Ascending aorta (tissue), 2 donors: ENCODE results near the gene PRDM5. TPM values are rescaled to one million over a fixed set of nuclear protein-coding genes. Genes with fewer than 3 reads are reported as not detected.

ENCODE experiments used
- DNase-seq, 2 donors: peaks; one replicate each; pipeline ENCODE4 v3.0.0-alpha.2; 2019; ENCODE audit warnings: low spot score in 2 of 2
- H3K27ac ChIP-seq, 2 donors: fragments of 200-600 bp; sonication (generic); one replicate each; pipeline ENCODE4 v1.5.1; 2016 to 2017; ENCODE audit warnings: mild to moderate bottlenecking in 1 of 2
- H3K27me3 ChIP-seq: fragments of 200-600 bp; sonication (generic); one replicate; pipeline ENCODE4 v1.5.1; 2017
- H3K36me3 ChIP-seq, 2 donors: fragments of 200-600 bp; sonication (generic); one replicate each; pipeline ENCODE4 v1.5.1; 2016
- H3K4me1 ChIP-seq, 2 donors: fragments of 200-600 bp; sonication (generic); one replicate each; pipeline ENCODE4 v1.5.1; 2016 to 2017; ENCODE audit warnings: mild to moderate bottlenecking in 1 of 2
- H3K4me3 ChIP-seq, 2 donors: fragments of 200-600 bp; sonication (generic); one replicate each; pipeline ENCODE4 v1.5.1; 2016 to 2017; ENCODE audit warnings: mild to moderate bottlenecking in 1 of 2
- H3K9me3 ChIP-seq, 2 donors: fragments of 200-600 bp; sonication (generic); one replicate each; pipeline ENCODE4 v1.5.1; 2016
- CTCF ChIP-seq, 3 experiments: fragments of 200-600 bp in 2 of 3; fragments of 450-650 bp in 1 of 3; sonication (generic) in 2 of 3; IDR thresholded peaks; one replicate each; pipeline ENCODE4 v1.5.1; 2016 to 2019; ENCODE audit warnings: antibody characterized with exemption in 3 of 3, mild to moderate bottlenecking in 1 of 3, moderate library complexity in 1 of 3
- intact Hi-C: fragments of 100-400 bp; cut with DNase I; formaldehyde crosslinking; loops from one replicate; pipeline ENCODE4 v1.15.1; 2023
- total RNA-seq: library from RNA; depleted of rRNA; stranded (reverse); fragments of >200 nt; gene quantifications from one replicate; pipeline ENCODE4 v1.1.0, GENCODE V29; 2016

PRDM5 gene
- total RNA-seq, 1 donor from 2014 or later = 14.9 TPM

GRCh38 chr4:120683897-120684540 lies 238.5 kb downstream of the PRDM5 start:
- Histone ChIP-seq H3K36me3 (no peaks in the 10 kb centered on the region), H3K4me1 (no peaks in the 10 kb centered on the region), H3K4me3 (no peak overlapping the region), H3K27ac (no peak overlapping the region), H3K27me3 (no peaks in the 10 kb centered on the region), H3K9me3 (no peaks in the 10 kb centered on the region)
- intact Hi-C loops = no loop called here
- no peak for DNase-seq
- TF ChIP-seq CTCF (IDR thresholded peaks at IDR 0.05) = no peak

DNA sequence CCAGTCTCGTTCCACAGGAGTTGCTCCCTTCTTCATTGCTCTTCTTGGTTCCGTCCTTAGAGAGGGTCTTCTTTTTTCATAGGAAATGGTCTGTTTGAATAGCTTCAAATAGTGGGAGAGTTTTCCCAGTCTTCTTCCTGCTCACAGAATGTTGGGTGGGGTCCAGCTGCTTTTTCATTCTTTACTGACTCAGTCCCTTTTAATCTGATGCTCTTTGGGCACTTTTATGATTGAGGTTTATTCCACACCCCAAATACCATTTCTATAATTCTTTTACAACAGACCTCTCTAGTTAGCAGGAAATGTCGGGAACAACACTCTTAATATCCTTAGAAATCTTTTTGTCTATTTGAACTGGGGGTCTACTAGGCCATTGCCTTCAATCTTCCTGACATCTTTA lies 239.5 kb downstream of the PRDM5 start:
- intact Hi-C loops = no loop called here
- no peak for TF ChIP-seq CTCF (IDR thresholded peaks at IDR 0.05)
- DNase-seq = no peak
- H3K4me3 ChIP-seq = no peak overlapping the region
- no peak overlapping the region for H3K27ac ChIP-seq
- H3K9me3 ChIP-seq = no peaks in the 10 kb centered on the region
- no peaks in the 10 kb centered on the region for H3K36me3 ChIP-seq
- H3K27me3 ChIP-seq = no peaks in the 10 kb centered on the region
- H3K4me1 ChIP-seq = no peaks in the 10 kb centered on the region

GRCh38 chr4:120680647-120681228 lies 241.8 kb downstream of the PRDM5 start:
- H3K27me3 ChIP-seq = no peaks in the 10 kb centered on the region
- H3K36me3 ChIP-seq = no peaks in the 10 kb centered on the region
- DNase-seq = no peak
- TF ChIP-seq CTCF (IDR thresholded peaks at IDR 0.05) = no peak
- intact Hi-C loops = no loop called here
- H3K27ac ChIP-seq = no peak overlapping the region
- H3K9me3 ChIP-seq = no peaks in the 10 kb centered on the region
- no peaks in the 10 kb centered on the region for H3K4me1 ChIP-seq
- no peak overlapping the region for H3K4me3 ChIP-seq

- TF ChIP-seq CTCF (IDR thresholded peaks at IDR 0.05) = no peak
- Histone ChIP-seq H3K4me1 (no peaks in the 10 kb centered on the region), H3K27ac (no peak overlapping the region), H3K36me3 (no peaks in the 10 kb centered on the region), H3K9me3 (peaks cover 0 to 16% of the 10 kb centered on the region in 2 donors), H3K27me3 (no peaks in the 10 kb centered on the region), H3K4me3 (no peak overlapping the region)
- intact Hi-C loops = no loop called here
- DNase-seq = no peak
Observed at GRCh38 chr4:120673696-120674095, 248.8 kb downstream of the PRDM5 start.

DNA sequence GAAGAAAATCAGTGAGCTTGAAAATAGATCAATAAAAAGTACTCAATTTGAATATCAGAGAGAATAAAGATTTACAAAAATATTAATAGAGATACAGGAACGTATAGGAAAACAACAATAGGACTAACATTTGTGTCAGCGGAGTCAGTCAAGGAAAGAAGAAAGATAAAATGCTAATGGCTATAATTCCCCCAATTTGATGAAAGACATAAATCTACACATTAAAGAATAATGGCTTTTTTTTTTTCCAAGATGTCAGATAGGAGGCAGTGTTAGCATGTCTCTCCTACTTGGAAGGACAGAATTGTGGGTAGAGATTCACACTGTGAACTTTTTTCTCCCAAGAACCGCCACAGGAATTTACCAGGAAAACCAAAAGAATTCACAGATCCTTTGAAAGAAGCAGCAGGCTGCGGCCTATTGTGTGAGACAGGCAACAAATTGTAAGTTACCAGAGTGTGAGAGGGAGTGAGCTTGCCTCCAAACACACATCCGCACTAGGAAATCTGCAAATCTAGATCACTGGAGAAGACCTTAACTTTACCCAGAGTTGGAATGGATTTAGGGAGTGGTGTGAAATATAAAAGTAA lies 249.9 kb downstream of the PRDM5 start:
- Histone ChIP-seq H3K9me3 (peaks cover 0 to 16% of the 10 kb centered on the region in 2 donors), H3K4me3 (no peak overlapping the region), H3K27ac (no peak overlapping the region), H3K27me3 (no peaks in the 10 kb centered on the region), H3K4me1 (no peaks in the 10 kb centered on the region), H3K36me3 (no peaks in the 10 kb centered on the region)
- intact Hi-C loops = no loop called here
- TF ChIP-seq CTCF (IDR thresholded peaks at IDR 0.05) = no peak
- no peak for DNase-seq
